HS-5 (cell line): ENCODE results near the gene RBM19.
"Not testable (repeated sequence)": the region's sequence is repeated elsewhere in the genome, so short reads cannot be mapped to it uniquely, and the experiment has no call there.

Experiments
- DNase-seq: peaks from one replicate; pipeline ENCODE4 v3.0.0-alpha.2; 2012; ENCODE audit warnings: low read depth

Gene RBM19

DNA sequence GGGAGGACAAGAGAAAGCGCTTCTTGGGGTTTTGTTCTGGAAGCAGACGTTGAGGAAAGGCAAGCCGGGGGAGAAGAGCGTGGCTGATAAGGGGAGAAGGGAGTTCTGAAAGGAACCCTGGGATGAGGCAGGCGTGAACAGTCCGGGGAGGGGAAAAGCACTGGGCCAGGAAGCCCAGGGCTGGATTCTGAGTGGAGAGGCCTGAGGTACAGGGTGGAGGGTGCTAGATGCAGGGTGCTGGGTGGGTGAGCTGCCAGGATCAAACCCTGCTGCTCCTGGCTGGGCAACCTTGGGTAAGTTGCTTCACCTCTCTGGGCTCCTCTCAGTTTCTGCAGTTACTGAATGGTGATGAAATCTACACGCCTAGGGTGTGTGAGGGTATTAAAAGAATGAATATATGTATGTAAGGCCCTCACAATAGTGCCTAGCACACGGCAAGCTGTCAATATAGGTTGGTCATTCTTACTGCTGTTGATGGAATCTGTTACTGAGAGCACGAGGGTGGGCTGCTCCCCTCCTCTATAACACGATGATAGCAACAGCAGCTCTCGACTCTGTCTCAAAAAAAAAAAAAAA, 138.5 kb downstream of the RBM19 start:
- no peak for DNase-seq

DNA sequence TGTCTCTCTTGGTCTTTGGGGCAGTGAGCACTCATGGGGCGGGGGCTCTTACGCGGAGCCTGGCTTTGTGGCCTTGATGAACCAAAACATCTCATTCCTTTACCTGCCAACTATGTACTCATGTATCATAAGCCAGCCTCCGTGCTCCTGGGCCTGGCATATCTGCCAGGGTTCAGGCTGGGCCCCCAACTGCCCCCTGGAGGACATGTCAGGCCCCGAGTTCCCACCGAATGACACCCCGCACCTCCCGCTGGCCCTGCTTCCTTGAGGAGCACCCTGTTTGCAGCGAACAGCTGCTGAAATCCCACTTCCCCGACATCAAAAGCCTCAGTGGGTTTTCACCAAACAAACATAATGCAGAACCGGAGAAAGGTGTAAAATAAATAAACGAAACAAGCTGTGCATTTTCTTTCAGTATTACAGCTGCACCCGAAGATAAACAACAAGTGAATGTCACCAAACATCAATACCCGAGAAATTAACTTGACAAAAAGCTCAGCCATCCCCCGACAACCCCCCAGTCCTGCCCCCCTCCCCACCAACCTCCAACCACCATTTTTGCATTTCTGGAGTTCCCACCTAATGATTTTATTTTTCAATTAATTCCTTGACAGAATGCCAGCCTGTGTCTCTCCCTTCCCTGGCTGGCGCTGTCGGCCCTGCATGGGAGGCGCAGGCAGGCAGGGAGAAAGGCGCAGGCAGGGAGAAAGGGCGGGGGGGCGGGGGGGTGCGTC, 139.2 kb downstream of the RBM19 start:
- no peak for DNase-seq

DNA sequence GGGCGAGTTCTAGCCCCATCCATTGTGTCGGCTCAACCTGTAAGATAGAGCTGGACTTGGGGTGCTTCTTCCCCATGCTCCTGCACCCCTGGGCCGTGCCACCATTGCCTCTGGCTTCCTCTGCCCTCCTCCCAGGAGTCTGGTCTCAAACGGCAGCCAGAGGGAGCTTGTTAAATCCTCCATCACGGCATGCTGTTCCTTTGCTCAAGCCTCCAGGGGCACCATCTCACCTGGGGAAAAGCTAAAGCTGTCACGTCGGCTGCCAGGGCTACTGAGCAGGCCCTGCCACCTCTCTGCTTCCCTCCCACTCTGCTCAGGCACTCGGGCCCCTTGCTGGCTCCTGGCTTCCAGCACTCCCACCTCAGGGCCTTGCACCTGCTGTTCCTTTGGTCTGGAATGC, 140.4 kb downstream of the RBM19 start:
- DNase-seq, result no peak

DNA sequence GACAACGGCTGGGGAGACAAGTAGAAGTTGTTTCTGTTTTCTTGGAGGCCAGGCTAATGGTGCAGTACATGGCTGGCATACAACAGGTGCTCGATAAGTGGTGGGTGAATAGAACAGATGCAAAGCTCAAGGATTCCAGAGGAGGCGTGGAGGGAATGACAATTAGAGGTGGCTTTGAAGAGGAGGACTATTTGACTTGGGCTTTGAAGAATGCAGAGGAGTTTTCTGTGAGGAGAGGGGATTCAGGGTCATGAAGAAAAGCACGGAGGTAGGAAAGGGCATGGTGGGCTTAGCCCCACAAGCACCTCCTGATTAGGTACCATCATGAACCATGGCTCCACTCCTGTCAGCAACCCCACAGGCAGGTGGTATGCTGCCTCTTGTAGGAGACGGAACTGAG, 142.3 kb downstream of the RBM19 start:
- DNase-seq, result no peak

DNA sequence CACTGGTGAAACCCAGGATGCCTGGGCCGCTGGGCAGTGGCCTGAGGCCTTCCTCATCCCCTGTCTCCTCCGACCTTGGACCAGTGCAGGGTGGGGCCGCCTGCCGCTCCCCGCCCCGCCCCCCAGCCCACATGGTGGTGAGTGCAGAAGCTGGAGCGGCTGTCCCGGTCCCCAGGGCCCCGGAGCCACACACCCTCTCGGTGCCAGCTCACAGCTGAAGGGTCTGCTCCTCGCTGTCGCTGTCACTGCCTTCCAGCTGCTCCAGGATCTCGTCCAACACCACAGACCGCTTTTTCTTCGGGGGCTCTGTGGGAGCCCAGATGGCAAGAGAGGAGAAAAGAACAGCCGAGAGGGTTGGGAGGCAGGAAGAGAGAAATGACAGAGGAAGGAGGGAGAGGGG, 143.1 kb downstream of the RBM19 start:
- no peak for DNase-seq

DNA sequence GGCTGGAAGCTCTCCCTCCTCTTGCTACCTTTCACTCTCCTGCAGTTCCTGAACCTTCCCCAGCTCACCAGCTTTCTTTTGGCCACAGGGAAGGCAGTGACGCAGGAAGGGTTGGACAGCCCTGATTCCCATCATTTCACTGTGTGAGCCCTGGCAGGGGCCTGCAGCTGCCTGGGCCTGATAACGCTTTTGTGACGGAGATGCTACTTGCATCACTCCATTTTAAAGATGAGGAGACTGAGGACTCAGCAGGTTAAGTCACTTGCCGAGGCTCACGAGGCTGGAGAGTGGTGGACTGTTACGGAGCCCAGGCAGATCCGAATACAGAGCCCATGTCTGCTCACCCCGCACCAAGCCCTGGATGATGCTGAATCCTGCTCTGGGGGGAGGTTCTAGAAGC, 145.3 kb downstream of the RBM19 start:
- DNase-seq, result no peak

DNA sequence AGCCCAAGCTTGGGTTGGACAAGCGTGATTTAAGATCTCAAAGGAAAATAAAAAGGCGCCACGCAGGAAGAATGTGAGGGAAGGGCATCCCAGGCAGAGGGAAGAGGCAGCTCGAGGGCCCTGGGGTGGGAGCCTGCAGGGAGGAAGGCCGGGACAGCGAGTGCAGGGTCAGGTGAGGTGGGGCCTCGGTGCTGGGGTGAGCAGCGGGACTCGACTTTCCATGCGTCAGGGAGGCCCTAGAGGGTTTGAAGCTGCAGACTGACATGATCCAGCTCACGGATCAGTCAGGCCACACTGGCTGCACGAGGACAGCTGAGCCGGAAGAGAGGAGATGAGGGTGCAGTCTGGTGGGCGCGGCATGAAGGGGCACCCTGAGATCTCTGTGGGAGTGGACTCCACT, 145.8 kb downstream of the RBM19 start:
- DNase-seq, result no peak

DNA sequence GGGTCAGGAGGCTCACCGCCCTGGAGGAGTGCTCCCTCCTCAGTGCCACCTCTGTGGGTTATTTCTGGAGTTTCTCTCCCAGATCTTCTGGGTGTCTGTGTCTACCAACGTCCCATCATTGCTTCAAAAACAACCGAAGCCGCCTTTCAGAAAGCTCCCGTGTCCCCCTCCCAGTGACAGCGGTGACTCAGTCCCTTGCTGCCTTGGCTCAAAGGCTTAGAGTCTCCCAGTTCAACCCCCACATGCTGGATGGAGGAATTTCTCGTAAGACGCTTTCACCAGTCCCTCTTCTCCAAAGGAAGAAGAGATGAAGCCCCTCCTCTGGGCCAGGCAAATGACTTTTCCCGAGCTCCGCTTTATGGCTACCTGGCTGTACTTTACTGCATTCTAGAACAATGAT, 146.6 kb downstream of the RBM19 start:
- no peak for DNase-seq

DNA sequence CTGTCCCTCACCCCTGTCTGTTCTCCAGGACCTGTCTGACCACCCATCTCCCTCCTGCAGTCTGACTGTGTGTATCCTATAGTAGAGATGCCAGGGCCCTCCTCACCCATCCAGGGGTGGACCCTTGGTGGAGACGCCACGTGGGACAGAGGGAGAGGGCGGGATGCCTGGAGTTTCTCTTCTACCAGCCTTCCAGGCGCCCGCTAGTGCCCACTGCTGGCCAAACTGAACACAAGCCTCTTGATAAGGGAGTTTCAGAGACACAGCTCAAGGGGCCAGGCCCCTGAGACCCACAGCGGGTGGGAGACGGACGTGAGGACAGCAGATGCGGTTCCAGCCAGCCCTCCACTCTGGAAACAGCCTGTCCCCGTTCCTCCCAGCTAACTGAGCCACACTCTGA, 147.3 kb downstream of the RBM19 start:
- no peak for DNase-seq

DNA sequence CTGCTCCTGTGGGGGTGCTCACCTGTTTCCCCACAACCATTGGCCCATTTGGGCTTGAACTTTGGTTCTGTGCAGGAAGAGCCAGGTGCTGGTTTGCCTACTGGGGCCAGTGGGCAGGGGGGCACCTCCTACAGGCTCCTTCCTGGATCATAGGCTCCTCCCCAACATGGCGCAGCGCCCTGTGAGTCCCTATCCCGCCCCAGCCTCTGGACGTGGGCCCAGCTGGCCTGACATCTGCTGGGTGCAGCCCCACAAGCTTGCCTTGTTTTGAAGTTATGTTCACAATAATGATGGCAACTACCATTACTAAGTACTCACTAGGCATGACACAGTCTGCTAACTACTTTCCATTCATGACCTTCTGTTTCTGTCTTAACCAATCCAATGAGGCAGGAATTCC, 147.8 kb downstream of the RBM19 start:
- DNase-seq, result no peak

DNA sequence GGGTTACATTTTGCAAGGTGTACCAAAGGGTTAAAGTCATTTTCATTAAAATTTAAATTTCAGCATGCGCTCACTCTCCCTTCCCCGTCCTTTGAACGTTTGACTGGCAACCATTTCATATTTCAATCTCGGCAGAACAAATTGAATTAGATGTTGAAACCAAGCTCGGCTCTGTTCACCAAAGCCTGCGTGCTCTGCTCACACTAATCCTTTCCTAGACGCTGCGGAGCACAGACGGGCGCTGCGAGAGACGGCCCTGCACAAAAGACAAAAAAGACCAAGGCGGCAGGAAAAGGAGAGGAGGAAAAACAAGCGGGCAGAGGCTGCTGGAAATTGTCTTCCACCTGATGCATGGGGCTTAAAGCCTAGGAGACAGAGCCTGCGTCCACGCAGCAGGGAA, 149.3 kb downstream of the RBM19 start:
- DNase-seq, result no peak

DNA sequence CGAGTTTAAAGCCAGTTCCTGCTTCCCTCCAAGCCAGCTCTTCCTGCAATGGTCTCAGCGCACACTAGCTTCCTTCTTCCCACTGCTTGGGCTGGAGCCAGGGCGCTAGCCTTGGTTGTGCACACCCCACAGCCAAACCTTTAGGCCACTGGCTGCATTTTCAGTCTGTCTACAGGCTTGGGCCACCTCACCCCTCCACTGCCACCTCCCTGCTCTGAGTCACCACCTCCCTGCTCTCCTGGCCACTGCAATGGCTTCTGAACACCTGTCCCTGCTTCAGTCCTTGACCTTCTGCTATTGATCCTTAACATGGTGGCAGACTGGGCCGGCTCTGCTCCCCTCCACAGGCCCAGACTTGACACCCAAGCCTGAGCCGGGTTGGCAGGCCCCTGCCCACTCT, 151.1 kb downstream of the RBM19 start:
- no peak for DNase-seq

DNA sequence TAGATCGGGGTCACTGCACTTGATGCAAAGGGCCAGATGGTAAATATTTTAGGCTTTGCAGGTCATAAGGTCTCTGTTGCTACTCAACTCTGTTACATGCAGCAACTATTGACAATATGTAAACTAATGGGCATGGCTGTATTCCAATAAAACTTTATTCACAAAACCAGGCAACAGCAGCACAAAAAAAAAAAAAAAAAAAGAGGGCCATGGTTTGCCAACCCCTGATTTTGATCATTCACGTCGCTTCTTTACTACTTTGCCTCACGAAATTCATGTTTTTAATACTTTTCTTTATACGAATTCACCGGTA, 152.9 kb downstream of the RBM19 start:
- no peak for DNase-seq

DNA sequence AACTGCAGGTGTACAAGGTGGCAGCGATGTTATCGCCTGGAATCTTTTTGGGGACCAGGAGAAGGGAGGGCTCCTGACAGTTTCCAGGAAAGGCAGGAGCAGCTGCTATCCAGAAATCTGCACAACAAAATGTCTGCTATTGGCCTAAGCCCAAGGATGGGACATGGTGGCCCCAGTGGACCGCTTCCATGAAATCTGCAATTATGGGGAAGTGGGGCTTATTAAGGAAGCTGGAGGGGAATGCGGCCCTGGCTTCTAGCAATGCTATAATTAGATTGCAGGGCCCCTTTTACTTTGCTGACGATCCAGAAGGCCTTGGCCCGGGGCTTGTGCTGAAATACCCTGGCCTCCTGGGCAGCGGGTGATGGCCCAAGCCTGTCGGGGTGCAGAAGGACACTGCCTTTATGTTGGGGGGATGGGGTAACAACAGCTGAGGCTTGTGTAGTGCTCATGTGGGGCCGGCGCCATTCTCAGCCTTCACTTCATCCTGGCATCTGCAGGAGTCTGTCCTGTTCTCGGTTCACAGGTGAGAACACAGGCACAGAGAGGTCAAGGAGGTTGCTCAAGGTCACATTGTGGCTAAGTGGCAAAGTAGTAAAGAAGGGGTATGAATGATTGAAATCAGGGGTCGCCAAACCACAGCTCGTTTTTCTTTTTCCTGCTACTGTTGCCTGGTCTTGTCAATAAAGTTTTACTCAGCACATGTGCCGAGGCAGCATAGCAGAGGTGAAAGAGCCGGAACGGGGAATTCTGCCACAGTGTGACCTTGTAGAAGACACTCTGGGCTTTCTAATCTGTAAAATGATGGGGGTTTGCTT, 153.5 kb downstream of the RBM19 start:
- no peak for DNase-seq

DNA sequence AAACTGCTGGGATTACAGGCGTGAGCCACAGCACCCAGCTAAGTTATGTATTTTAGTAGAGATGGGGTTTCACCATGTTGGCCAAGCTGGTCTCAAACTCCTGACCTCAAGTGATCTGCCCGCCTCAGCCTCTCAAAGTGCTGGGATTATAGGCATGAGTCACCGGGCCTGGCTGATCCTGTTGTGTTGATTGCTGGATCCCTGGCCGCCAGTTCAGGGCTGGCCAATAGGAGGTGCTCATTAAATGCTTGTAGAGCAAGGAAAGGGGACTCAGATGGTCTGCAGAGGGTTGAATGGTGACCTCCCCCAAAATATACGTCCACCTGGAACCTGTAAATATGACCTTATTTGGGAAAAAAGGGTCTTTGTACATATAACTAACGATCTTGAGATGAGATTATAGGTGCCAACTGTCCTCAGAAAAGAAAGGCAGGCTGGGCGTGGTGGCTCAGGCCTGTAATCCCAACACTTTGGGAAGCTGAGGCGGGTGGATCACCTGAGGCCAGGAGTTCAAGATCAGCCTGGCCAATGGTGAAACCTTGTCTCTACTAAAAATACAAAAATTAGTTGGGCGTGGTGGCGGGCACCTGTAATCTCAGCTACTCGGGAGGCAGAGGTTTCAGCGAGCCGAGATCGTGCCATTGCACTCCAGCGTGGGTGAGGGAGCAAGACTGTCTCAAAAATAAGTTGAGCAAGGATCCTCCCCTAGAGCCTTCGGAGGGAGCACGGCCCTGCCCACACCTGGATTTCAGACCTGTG, 156.5 kb downstream of the RBM19 start:
- not testable (repeated sequence) for DNase-seq

DNA sequence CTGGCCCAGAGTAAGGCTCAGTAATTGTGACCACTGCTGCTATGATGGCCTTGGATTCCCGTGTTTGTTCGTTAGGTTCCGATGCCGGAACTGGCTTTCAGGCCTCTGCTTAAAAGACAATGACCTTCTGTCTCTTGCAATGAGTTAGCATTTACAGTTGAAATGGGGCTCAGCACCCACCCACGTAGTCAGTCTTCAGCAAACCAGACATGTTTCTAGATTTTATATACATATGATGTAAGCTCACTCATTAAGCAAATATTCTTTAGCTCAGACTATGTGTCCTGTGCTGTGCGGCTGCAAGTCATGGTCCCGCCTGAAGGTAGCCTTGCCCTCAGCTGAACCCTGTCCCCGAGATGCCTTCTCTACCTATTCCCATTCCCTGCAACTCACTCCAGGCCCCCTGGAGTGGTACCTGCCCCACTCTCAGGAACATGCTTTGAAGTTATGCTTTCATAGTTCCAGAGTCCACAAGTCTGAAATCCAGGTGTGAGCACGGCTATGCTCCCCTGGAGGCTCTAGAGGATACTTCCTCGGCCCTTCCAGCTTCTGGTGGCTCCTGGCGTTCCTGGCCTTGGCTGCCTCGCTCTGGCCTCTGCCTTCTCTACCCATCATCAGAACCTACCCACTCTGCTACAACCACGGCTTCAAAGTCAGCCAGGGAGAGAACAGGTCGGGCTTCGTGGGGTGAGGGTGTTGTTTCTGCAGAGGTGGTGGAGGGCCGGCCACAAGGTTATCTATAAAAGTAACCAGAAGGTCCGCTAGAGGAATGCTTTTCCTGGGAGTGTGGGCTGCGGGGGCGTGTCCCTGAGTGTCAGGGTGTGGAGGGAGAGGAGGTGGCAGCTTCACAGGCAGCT, 157.8 kb downstream of the RBM19 start:
- no peak for DNase-seq

DNA sequence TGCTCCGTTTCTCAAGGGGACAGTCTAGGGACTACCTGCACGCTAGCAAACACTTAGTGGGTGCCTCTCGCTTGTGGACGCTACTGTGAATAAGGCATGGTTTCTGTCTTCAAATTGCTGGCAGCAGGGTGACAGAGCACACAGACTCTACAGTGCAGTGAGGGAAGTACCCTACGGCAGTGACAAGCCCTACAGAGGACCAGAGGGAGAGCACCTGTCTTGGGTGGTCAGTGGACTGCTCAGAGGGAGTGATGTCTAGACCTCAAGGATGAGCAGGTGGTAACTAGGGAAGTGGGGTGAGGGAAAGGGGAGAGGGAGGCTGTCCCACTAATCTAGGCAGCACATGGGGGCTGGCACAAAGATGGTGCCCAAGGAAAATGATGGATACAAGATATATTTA, 160.5 kb downstream of the RBM19 start:
- DNase-seq, result no peak

DNA sequence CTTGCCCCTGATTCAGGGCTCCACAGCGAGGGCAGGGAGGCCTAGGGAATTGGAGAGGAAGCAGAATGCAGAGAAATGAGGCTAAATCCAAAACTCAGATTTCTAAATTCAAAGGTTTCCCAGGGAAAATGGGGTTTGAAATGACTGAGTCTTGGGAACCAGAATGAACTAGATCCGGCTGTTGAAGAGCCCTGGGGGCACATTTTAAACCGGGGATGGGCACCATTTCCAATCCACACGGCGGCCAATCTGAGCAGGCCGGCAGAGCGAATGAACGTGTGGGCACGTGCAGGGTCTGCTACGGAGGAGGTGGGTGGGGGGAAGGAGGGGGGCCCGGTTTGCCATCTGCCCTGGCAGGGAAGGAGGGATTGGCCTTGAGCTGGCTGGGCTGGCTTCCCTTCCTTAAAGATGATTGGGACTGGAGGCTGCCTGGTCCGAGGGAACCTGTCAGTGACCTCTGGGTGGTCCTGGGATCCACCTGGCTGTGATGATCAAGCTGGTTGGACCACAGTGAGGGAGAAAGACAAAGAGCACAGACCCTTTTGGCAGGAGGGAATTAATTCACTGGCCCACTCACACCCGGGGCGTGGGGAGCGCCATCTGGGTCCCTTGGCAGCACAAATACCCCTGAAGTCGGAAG, 161.0 kb downstream of the RBM19 start:
- no peak for DNase-seq

DNA sequence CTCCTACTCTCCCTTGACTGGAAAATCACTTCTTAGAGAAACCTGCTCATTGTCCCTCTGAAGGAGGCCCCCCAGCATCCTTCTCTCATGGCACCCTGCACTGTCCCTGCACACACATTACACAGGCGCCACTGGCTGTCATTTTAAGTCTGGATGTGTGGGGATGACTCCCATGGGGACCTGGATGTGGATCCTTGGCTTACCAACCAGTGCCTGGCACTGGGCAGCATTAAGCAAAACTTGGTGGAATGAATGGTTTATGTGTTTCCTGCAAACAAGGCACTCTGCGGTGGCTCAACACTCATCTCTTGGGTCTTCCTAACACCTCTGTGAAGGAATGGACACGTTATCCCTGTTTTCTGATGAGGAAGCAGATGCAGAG, 162.4 kb downstream of the RBM19 start:
- DNase-seq, result no peak

DNA sequence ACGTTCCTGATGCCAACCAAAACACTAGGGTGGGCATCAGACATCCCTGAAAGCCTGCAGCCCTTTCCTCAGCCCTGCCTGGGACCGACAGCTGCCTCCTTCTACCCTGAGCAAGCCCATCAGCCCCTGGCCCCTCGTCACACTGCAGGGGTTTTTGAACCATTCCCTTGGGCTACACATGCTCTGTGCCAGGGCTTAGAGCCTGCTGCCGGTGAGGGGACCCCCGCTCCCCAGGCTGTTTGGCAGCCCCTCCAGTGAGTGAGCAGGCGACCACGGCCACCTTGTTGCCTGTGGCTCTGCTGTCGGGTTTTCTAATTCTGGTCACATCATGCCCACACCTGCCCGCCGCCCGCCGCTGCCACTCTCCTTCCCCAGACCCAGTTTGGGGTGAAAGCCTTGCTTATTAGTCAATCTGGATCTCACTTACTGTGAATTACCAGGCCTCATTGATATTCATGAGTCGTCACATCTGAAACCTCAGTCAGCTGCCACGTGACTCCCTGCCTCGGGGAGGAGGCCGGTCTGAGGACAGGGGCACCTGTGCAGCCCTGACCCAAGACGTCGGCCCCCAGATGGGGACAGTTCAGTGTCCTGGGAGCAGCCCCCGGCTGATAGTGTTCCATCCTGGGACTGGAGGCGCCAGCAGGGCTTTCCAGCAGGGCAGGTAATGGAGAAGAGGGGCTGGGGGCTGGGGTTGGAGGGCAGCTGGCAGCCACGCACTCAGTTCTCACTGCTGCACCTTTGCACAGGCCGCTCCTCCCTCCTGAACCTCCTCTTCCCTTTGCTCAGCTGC, 163.0 kb downstream of the RBM19 start:
- DNase-seq, result no peak
